DMS153 (cell line): ENCODE data around the gene SLC41A1.

ENCODE experiments used
- DNase-seq: peaks from one replicate; lab custom pipeline; 2025; lab: John Stamatoyannopoulos, UW

The SLC41A1 gene

GRCh38 chr1:205787287-205787916 is 25.6 kb downstream of the SLC41A1 start:
- DNase-seq: no peak

GRCh38 chr1:205786601-205787000 is 26.4 kb downstream of the SLC41A1 start:
- no peak for DNase-seq

- no peak for DNase-seq
Observed at GRCh38 chr1:205785446-205785845, 27.6 kb downstream of the SLC41A1 start.

GRCh38 chr1:205783904-205784303 is 29.1 kb downstream of the SLC41A1 start:
- no peak for DNase-seq

DNA sequence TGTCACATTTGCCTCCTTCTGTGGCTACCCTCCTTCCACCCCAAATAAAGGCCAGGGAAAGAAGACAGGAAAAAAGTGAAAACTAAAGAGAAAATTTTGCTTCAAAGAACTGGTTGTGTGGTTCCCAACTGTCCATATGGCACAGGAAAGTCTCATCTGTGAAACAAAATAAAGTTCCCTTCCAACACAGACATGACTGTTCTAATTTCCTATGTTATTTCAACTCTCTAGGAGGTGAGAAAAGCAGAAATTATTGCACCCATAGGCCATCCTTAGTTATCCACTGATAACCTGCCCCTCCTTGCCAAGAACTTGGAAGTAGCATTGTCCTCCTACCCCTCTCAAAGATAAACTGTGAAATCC is 29.6 kb downstream of the SLC41A1 start:
- DNase-seq: no peak

GRCh38 chr1:205782627-205783432 is 30.2 kb downstream of the SLC41A1 start:
- DNase-seq: no peak

GRCh38 chr1:205780335-205780734 is 32.7 kb downstream of the SLC41A1 start:
- no peak for DNase-seq

DNA sequence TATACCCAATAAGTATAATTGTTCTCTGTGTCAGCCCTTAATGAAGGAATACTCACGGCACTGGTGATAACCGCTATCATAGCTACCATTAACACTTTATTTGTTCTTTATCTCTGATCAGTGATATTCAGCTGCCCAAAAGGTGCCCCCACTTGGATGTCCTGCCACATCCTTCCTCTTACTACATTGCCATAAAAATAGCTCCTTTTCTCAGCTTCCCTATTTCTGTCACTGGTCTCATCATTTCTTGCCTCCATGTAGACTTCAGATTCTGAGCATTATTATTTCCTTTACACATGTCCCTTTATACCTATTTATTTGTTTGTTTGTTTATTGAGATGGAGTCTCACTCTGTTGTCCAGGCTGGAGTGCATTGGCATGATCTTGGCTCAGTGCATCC is 35.0 kb downstream of the SLC41A1 start:
- no peak for DNase-seq

- no peak for DNase-seq
Observed at GRCh38 chr1:205775717-205776056, 37.3 kb downstream of the SLC41A1 start.

GRCh38 chr1:205775015-205775716 is 37.8 kb downstream of the SLC41A1 start, which contains the start of gene RAB29:
RAB29 (minus strand) TSS chr1:205775482; CDS start chr1:205774956, 526 bp downstream.
- DNase-seq: peak; percentile 62

DNA sequence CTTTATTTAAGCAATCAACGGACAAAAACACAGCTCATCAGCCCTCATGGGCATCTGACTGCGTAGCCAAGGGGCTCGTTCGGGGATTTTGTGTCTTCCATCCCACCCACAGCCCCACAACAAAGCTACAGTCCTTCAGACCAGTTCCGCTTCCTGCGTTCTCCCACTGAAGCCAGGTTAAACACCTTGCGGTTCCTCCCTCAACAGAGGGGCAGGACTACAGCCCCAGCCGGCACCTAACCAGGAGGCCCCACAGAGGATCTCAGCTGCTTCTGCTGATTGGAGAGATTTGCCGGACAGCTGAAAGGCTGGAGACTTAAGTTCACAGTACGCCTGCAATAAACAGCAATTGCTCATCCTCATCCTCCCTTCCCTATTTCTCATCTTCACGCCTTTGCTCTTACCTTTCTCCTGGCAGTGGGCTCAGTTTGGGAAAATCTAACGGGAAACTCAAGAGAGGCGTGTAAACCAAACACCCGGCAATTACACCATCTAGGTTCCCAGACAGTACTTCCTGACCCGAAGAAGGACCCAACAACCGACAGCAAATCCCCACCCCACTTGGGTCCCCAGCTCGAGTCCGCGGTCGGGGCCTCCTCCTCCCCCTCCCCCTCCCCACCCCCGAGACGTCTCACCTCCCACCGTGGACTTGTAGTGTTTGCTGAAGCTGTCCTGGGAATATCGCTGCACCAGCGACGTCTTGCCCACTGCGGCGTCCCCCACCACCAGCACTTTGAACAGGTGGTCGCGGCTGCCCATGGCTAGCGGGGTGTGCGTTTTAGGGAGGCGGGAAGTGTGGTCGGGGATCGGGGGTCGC is 38.6 kb downstream of the SLC41A1 start:
- DNase-seq: no peak

DNA sequence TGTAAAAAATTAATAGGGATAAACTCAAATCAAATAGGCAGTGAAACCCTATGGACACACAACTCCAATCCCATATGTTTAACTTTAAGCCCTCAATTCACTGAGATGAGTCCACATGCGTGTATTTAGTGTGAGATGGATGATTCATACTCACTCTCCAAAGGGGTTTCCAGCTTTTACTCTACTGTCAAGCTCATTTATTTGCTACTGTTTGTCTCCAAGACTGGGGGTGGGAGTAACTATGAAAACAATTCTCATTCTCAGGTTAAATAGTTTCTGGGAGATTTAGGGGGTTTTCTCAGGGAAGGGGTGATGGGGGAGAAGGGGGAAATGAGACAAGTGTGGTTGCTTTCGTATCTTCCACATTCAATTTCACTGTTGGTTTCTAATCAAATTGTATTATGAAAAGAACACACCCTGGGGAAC is 40.4 kb downstream of the SLC41A1 start:
- no peak for DNase-seq

DNA sequence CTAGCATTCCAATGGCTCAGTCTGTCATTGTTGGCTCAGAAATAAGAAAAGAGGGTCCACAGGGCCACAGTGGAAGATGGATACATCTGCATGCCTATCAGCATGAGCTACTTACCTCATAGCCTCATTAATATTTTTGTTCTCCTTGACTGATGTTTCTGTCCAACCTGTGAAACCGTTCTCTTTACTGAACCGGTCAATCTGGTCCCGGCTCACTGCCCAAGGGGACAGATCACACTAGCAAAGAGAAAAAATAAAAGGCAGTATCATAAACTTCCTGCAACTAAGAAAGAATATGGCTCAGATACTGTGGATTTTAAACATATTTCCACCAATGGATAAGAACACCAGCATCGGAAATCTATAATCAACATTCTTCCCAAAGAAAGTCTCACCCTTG is 42.4 kb downstream of the SLC41A1 start:
- DNase-seq: no peak

- DNase-seq: no peak
Observed at GRCh38 chr1:205769641-205770365, 43.2 kb downstream of the SLC41A1 start.

DNA sequence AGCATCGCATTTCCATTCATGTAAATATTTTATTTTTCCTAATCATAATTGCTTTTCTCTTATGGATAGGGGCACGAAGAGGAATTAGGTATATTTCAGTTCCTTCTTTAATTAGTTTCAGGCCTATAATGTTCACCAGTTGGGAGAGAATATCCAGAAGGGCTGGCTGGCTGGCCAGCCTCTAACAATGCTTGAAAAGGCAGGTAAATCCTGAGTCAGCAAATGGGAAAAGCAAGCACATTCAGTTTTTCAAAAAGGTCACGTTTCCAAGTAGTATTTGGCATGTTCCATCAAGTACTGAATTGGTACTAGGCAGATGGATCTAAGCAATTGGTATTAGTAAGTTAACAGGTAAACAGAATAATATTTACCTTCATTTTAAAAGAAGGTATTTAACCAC is 45.8 kb downstream of the SLC41A1 start:
- DNase-seq: peak; percentile 16

- DNase-seq: no peak
Observed at GRCh38 chr1:205766570-205766969, 46.4 kb downstream of the SLC41A1 start.

GRCh38 chr1:205766038-205766437 is 47.0 kb downstream of the SLC41A1 start:
- DNase-seq: no peak

- no peak for DNase-seq
Observed at GRCh38 chr1:205764578-205764977, 48.4 kb downstream of the SLC41A1 start.

- no peak for DNase-seq
Observed at GRCh38 chr1:205763980-205764379, 49.0 kb downstream of the SLC41A1 start.

DNA sequence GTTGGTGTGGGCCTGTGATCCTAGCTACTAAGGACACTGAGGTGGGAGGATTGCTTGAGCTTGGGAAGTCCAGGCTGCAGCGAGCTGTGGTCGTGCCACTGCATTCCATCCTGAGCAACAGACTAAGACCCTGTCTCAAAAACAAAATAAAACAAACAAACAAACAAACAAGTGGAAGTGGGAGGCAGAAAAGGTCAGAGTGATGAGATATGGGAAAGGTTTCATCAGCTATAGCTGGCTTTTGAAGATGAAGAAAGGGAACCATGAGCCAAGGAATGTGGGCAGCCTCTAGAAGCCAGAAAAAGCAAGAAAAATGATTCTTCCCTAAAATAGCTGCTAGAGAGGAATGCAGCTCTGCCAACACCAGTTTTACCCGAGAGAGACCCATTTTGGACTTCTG is 52.4 kb downstream of the SLC41A1 start:
- no peak for DNase-seq

DNA sequence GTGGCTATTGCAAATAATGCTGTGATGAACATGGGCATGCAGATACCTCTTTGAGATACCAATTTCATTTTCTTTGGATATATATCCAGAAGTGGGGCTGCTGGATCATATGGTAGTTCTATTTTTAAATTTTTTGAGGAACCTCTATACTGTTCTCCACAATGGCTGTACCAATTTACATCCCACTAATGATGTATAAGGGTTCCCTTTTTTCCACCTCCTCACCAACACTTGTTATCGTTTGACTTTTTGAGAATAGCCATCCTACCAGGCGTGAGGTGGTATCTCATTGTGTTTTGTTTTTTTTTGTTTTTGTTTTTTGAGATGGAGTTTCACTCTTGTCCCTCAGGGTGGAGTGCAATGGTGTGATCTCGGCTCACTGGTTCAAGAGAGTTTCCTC is 56.4 kb downstream of the SLC41A1 start:
- no peak for DNase-seq

DNA sequence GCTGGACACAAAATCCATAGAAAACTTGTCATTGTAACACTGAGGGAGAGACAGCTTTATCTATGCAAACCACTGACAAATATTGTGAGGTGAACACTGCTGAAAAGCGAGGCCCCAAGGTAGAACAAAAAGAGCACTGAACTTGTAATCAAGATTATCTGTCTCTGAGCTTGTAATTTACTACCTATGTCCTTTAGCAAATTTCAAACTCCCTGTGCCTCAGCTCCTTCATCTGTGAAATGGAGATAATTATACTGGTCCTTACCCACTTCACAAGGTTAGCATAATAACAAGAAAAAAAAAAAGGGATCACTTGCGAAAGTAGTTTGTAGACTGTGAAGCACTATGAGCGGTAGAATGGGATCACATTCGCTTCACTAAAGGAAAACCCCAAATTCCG is 58.1 kb downstream of the SLC41A1 start:
- no peak for DNase-seq
